Testis (tissue), 2 donors: ENCODE data around the gene KREMEN2.

Experiments used
- POLR2A ChIP-seq: fragments of 450-650 bp; IDR thresholded peaks from one replicate; pipeline ENCODE4 v1.6.1; 2017; ENCODE audit warnings: antibody characterized with exemption, mild to moderate bottlenecking, moderate library complexity
- TF ChIP-seq, protein P1 (sequence below), 3 experiments: fragments of 450-650 bp in 2 of 3; fragments of 200-600 bp in 1 of 3; sonication (generic) in 1 of 3; IDR thresholded peaks; one replicate each; pipeline ENCODE4 v1.5.1; 2016 to 2019; ENCODE audit warnings: antibody characterized with exemption in 3 of 3, mild to moderate bottlenecking in 2 of 3, moderate library complexity in 1 of 3

DNA sequence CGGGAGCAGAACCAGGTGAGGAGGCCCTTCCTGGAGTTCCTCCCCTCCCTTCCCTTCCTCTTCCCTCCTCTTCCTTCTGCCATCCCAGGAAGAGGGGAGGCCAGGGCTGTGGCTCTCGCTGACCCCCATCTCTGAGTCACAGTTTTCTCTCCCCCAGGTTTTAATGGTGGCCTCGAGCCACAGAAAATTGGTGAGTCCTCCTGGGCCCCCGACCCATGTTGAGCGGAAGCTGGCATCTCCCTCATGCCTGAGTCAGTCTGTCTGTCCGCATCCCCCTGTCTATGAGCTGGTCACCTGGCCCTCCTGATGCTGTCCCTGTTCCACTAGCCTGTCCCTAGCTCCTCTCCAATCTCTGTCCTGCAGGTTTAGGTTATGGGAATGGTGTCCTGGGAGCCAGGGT lies 35.9 kb downstream of the KREMEN2 start:
- TF ChIP-seq, protein P1, sequence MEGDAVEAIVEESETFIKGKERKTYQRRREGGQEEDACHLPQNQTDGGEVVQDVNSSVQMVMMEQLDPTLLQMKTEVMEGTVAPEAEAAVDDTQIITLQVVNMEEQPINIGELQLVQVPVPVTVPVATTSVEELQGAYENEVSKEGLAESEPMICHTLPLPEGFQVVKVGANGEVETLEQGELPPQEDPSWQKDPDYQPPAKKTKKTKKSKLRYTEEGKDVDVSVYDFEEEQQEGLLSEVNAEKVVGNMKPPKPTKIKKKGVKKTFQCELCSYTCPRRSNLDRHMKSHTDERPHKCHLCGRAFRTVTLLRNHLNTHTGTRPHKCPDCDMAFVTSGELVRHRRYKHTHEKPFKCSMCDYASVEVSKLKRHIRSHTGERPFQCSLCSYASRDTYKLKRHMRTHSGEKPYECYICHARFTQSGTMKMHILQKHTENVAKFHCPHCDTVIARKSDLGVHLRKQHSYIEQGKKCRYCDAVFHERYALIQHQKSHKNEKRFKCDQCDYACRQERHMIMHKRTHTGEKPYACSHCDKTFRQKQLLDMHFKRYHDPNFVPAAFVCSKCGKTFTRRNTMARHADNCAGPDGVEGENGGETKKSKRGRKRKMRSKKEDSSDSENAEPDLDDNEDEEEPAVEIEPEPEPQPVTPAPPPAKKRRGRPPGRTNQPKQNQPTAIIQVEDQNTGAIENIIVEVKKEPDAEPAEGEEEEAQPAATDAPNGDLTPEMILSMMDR (IDR thresholded peaks at IDR 0.05) = no peak
- TF ChIP-seq POLR2A = no peak
